ENCODE data around the gene OFD1.

The OFD1 gene

GRCh38 chrX:13750204-13750603, 15.7 kb downstream of the OFD1 start:
- peak; percentile 51 for DNase-seq (ENCODE audit: low read depth, low spot score)
- in situ Hi-C loops (cut with HindIII; ENCODE audit: low sequenced_read_pairs), result no loop called here
- TF ChIP-seq, protein P1, sequence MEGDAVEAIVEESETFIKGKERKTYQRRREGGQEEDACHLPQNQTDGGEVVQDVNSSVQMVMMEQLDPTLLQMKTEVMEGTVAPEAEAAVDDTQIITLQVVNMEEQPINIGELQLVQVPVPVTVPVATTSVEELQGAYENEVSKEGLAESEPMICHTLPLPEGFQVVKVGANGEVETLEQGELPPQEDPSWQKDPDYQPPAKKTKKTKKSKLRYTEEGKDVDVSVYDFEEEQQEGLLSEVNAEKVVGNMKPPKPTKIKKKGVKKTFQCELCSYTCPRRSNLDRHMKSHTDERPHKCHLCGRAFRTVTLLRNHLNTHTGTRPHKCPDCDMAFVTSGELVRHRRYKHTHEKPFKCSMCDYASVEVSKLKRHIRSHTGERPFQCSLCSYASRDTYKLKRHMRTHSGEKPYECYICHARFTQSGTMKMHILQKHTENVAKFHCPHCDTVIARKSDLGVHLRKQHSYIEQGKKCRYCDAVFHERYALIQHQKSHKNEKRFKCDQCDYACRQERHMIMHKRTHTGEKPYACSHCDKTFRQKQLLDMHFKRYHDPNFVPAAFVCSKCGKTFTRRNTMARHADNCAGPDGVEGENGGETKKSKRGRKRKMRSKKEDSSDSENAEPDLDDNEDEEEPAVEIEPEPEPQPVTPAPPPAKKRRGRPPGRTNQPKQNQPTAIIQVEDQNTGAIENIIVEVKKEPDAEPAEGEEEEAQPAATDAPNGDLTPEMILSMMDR (IDR thresholded peaks at IDR 0.05; ENCODE audit: low read depth, low read length), result peak; percentile 68
- no peak overlapping the region for H3K4me3 ChIP-seq (ENCODE audit: low read depth, low read length)

GRCh38 chrX:13750812-13751211, 16.3 kb downstream of the OFD1 start:
- DNase-seq (ENCODE audit: low read depth, low spot score), result no peak
- no peak overlapping the region for H3K4me3 ChIP-seq (ENCODE audit: low read depth, low read length)
- TF ChIP-seq, protein P1 (IDR thresholded peaks at IDR 0.05; ENCODE audit: low read depth, low read length), result no peak
- in situ Hi-C loops (cut with HindIII; ENCODE audit: low sequenced_read_pairs), result no loop called here

DNA sequence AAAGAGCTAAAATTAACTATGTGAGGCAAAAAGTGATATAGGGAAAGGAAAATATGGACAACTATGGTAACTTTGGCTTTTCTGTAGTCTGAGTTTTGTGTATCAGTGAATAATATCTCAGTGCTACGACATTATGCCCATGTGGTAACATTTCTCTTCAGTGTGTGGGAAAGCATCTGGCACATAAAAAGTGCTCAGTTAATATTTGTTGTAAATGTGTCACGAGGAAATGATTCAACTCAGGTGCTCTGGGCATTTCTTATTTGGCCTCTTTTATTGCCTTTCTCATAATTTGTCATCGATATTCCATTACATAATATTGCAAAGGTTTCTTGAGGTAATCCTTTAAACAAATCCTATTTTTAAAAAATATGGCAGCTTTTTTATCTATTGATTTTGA, 17.6 kb downstream of the OFD1 start:
- in situ Hi-C loops (cut with HindIII; ENCODE audit: low sequenced_read_pairs), result no loop called here
- TF ChIP-seq, protein P1 (IDR thresholded peaks at IDR 0.05; ENCODE audit: low read depth, low read length), result no peak

GRCh38 chrX:13752646-13753045, 18.1 kb downstream of the OFD1 start:
- in situ Hi-C loops (cut with HindIII; ENCODE audit: low sequenced_read_pairs), result no loop called here
- TF ChIP-seq, protein P1 (IDR thresholded peaks at IDR 0.05; ENCODE audit: low read depth, low read length), result no peak
- no peak overlapping the region for H3K4me3 ChIP-seq (ENCODE audit: low read depth, low read length)
- DNase-seq (ENCODE audit: low read depth, low spot score), result no peak

More for the DNA sequence above, 17.6 kb downstream of the OFD1 start:
- H3K4me3 ChIP-seq (ENCODE audit: low read depth, low read length), result no peak overlapping the region
- no peak for DNase-seq (ENCODE audit: low read depth, low spot score)

DNA sequence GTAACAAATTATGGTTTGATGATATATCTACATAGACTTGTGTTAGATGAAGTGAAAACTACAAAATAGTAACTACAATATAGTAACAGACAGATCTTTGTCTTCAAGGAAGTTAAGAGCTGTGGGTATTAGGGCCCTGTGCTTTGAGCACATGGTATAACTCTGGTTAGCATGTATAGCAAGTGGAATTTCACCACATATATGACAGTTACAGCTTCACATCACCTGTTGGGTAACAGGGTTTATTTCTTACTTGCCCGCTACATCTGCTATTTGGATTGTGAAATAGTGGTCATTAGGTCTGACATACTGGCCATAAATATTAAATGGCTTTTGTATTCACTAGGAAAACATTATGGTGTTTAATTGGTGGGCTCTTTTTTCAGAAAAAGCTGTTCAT, 20.2 kb downstream of the OFD1 start:
- no peak for DNase-seq (ENCODE audit: low read depth, low spot score)
- in situ Hi-C loops (cut with HindIII; ENCODE audit: low sequenced_read_pairs), result no loop called here
- TF ChIP-seq, protein P1 (IDR thresholded peaks at IDR 0.05; ENCODE audit: low read depth, low read length), result no peak
- H3K4me3 ChIP-seq (ENCODE audit: low read depth, low read length), result no peak overlapping the region

GRCh38 chrX:13755254-13755653, 20.7 kb downstream of the OFD1 start:
- no peak overlapping the region for H3K4me3 ChIP-seq (ENCODE audit: low read depth, low read length)
- DNase-seq (ENCODE audit: low read depth, low spot score), result no peak
- TF ChIP-seq, protein P1 (IDR thresholded peaks at IDR 0.05; ENCODE audit: low read depth, low read length), result no peak
- in situ Hi-C loops (cut with HindIII; ENCODE audit: low sequenced_read_pairs), result no loop called here

DNA sequence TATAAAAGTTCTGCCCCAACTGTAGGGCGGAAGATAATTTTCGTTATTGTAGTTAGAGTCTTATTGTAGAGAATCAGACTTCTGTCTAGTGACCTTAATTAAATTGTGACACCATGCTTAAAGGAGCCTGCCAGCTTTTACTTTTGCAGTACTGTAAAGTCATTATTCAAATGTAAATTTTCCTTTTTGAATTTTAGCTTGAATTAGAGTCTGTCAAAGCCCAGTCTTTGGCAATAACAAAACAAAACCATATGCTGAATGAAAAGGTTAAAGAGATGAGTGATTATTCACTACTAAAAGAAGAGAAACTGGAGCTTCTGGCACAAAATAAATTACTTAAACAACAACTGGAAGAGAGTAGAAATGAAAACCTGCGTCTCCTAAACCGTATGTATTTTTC, 21.8 kb downstream of the OFD1 start:
- TF ChIP-seq, protein P1 (IDR thresholded peaks at IDR 0.05; ENCODE audit: low read depth, low read length), result no peak
- DNase-seq (ENCODE audit: low read depth, low spot score), result no peak
- in situ Hi-C loops (cut with HindIII; ENCODE audit: low sequenced_read_pairs), result no loop called here
- no peak overlapping the region for H3K4me3 ChIP-seq (ENCODE audit: low read depth, low read length)

Data from astrocyte of the spinal cord (primary cell).